K562 (cell line): ENCODE results near the gene SLC7A10. TPM values are rescaled to one million over a fixed set of nuclear protein-coding genes. Genes with fewer than 3 reads are reported as not detected.

Source experiments
- ATAC-seq: fragments of 200-7000 bp; cut with Tn5 transposase; 3 replicates; pipeline ENCODE4 v1.9.1; 2020; ENCODE audit warnings: moderate library complexity
- BruUV-seq: library from RNA; stranded (reverse); fragments of 400-500 nt; replicated peaks from 2 replicates; lab custom pipeline; 2021; lab: Mats Ljungman, UMichigan
- CTCF ChIA-PET: fragments of 300-600 bp; formaldehyde crosslinking; extraction: SDS; loops from one replicate; lab custom pipeline; 2021; ENCODE audit warnings: low intra/inter-chr PET ratio; lab: Yijun Ruan, JAX
- POLR2A ChIA-PET: fragments of 300-600, 350-650 bp; sonication (Branson Sonifier 250); formaldehyde crosslinking; extraction: SDS; loops from one replicate; lab custom pipeline; 2021; ENCODE audit warnings: antibody characterized with exemption, inconsistent platforms; lab: Yijun Ruan, JAX
- DNase-seq, 4 experiments: peaks; one replicate each; pipeline versions ENCODE4 v3.0.0 to v3.0.0-alpha.2; 2011 to 2018; ENCODE audit warnings: low spot score in 3 of 4, mixed read lengths in 3 of 4; ENCODE audit errors: extremely low read depth in 1 of 4
- FAIRE-seq: peaks from 2 replicates; lab custom pipeline; 2011; peaks lifted over from hg19 to GRCh38; lab: Jason Lieb, UNC
- H2AFZ ChIP-seq: 2 replicates; pipeline ENCODE4 v1.6.0; 2011; ENCODE audit warnings: low read depth, low read length, control low read depth, inconsistent platforms
- H3K27ac ChIP-seq: fragments of 200-600 bp; 3 replicates; pipeline ENCODE4 v1.8.0; 2011; ENCODE audit warnings: low read depth, mild to moderate bottlenecking, control low read depth, inconsistent platforms, low read length, moderate library complexity, mixed read lengths; ENCODE audit errors: extremely low read depth
- H3K27me3 ChIP-seq, 2 experiments: fragments of 300-600 bp in 1 of 2; 2 replicates in 1 of 2; 3 replicates in 1 of 2; pipeline versions ENCODE4 v1.6.0 to v1.8.0; 2011; ENCODE audit warnings: inconsistent platforms in 2 of 2, low read length in 2 of 2, mild to moderate bottlenecking in 1 of 2, mixed read lengths in 1 of 2, moderate library complexity in 1 of 2; ENCODE audit not compliant: control insufficient read depth in 2 of 2, insufficient read depth in 2 of 2
- H3K36me3 ChIP-seq: fragments of 300-600 bp; 3 replicates; pipeline ENCODE4 v1.8.0; 2011; ENCODE audit warnings: mild to moderate bottlenecking, low read length, inconsistent platforms; ENCODE audit not compliant: control insufficient read depth, insufficient read depth
- H3K4me1 ChIP-seq, 2 experiments: fragments of 200-600 bp in 1 of 2; replicated peaks in 1 of 2; 2 replicates in 1 of 2; 3 replicates in 1 of 2; pipeline versions ENCODE4 v1.5.1 to v1.8.0; 2011; ENCODE audit warnings: inconsistent platforms in 2 of 2, low read length in 2 of 2, mild to moderate bottlenecking in 1 of 2, mixed read lengths in 1 of 2, moderate library complexity in 1 of 2; ENCODE audit not compliant: control insufficient read depth in 2 of 2, insufficient read depth in 2 of 2
- H3K4me2 ChIP-seq: 2 replicates; pipeline ENCODE4 v1.6.1; 2011; ENCODE audit warnings: low read length, control low read depth, inconsistent platforms, mixed read lengths; ENCODE audit not compliant: insufficient read depth
- H3K4me3 ChIP-seq: fragments of 200-600 bp; sonication (generic), shearing (Covaris generic); 2 replicates; pipeline ENCODE4 v1.5.1; 2016; ENCODE audit warnings: control low read depth, inconsistent platforms
- H3K79me2 ChIP-seq: fragments of 200-600 bp; 3 replicates; pipeline ENCODE4 v1.8.0; 2011; ENCODE audit warnings: low read length, inconsistent platforms; ENCODE audit not compliant: control insufficient read depth, insufficient read depth
- H3K9ac ChIP-seq, 2 experiments: 2 replicates each; pipeline versions ENCODE4 v1.6.0 to v1.6.1; 2011; ENCODE audit warnings: low read depth in 2 of 2, low read length in 2 of 2, control low read depth in 1 of 2, inconsistent platforms in 1 of 2, mild to moderate bottlenecking in 1 of 2, mixed read lengths in 1 of 2; ENCODE audit not compliant: insufficient read depth in 1 of 2
- H3K9me1 ChIP-seq: one replicate; pipeline ENCODE4 v1.6.0; 2011; ENCODE audit warnings: inconsistent platforms, mild to moderate bottlenecking, low read length, moderate library complexity; ENCODE audit not compliant: control insufficient read depth, insufficient read depth
- H3K9me3 ChIP-seq: replicated peaks from 2 replicates; pipeline ENCODE4 v1.5.1; 2011; ENCODE audit warnings: low read depth, low read length, inconsistent platforms; ENCODE audit not compliant: control insufficient read depth, insufficient read depth
- H4K20me1 ChIP-seq: replicated peaks from 2 replicates; pipeline ENCODE4 v1.6.1; 2011; ENCODE audit warnings: low read length, inconsistent platforms, mixed read lengths; ENCODE audit not compliant: control insufficient read depth, insufficient read depth
- CCNT2 ChIP-seq: IDR thresholded peaks from 2 replicates; pipeline ENCODE4 v1.6.1; 2011; ENCODE audit warnings: borderline replicate concordance, low read depth, mild to moderate bottlenecking, moderate library complexity, mixed read lengths, low read length; ENCODE audit not compliant: insufficient read length; ENCODE audit errors: extremely low read depth
- ELF4 ChIP-seq: fragments of 450-650 bp; formaldehyde crosslinking; IDR thresholded peaks from 2 replicates; pipeline ENCODE4 v1.4.0; 2022; ENCODE audit warnings: missing genetic modification characterization
- FOSL1 ChIP-seq: fragments of 200-800 bp; sonication (Bioruptor generic); conservative IDR thresholded peaks from 2 replicates; pipeline ENCODE4 v1.6.1; 2016; ENCODE audit warnings: missing genetic modification characterization, missing compliant biosample characterization
- MEIS2 ChIP-seq: fragments of 450-650 bp; IDR thresholded peaks from 2 replicates; pipeline ENCODE4 v1.6.1; 2014; ENCODE audit warnings: mild to moderate bottlenecking; ENCODE audit not compliant: partially characterized antibody
- NELFE ChIP-seq: IDR thresholded peaks from 2 replicates; pipeline ENCODE4 v1.6.1; 2011; ENCODE audit warnings: mild to moderate bottlenecking; ENCODE audit not compliant: insufficient read depth, insufficient read length
- RBM34 ChIP-seq: fragments of 200-400 bp; formaldehyde crosslinking; IDR thresholded peaks from 2 replicates; pipeline ENCODE4 v1.6.1; 2018; ENCODE audit warnings: low read length, borderline replicate concordance; ENCODE audit not compliant: insufficient read depth
- TBP ChIP-seq: optimal IDR thresholded peaks from 2 replicates; pipeline ENCODE3; 2011; ENCODE audit warnings: low read depth, low read length, improper control_type of control experiment
- ZNF212 ChIP-seq: fragments of 450-650 bp; formaldehyde crosslinking; IDR thresholded peaks from 2 replicates; pipeline ENCODE4 v1.4.0; 2020; ENCODE audit warnings: mild to moderate bottlenecking
- ZNF24 ChIP-seq: fragments of 450-650 bp; IDR thresholded peaks from 2 replicates; pipeline ENCODE4 v1.6.1; 2016
- WGBS: fragments of 100-300 bp; shearing (Covaris generic); methylation state at CpG from one replicate; pipeline ENCODE4 v1.1.6; 2016; ENCODE audit warnings: low coverage, mixed read lengths; ENCODE audit not compliant: insufficient coverage; ENCODE audit errors: missing lambda C conversion rate; 5-methylcytosine and 5-hydroxymethylcytosine counted together
- in situ Hi-C: fragments of 300-500 bp; cut with MboI; formaldehyde crosslinking; loops from 4 replicates; pipeline ENCODE4 v1.15.0; 2018; ENCODE audit warnings: inconsistent platforms, mixed read lengths
- intact Hi-C: fragments of 100-400 bp; cut with micrococcal nuclease; formaldehyde crosslinking; loops from 2 replicates; pipeline ENCODE4 v1.14.2; 2022
- polyA plus RNA-seq, 8 experiments: library from polyadenylated mRNA; depleted of rRNA in 4 of 8; stranded (reverse) in 5 of 8; unstranded in 3 of 8; fragments of >200 nt; fragmentation: Nextera tagmentation in 2 of 8; fragmentation: Illumina TruSeq in 1 of 8; extraction: Ambion mirVana in 2 of 8; extraction: Trizol in 1 of 8; gene quantifications; 2 replicates each; pipeline versions ENCODE4 v1.2.1 to v1.2.3, GENCODE V29; 2011 to 2014; ENCODE audit warnings: inconsistent platforms in 1 of 8, missing spikeins in 1 of 8
- total RNA-seq, 7 experiments: library from RNA; depleted of rRNA in 6 of 7; stranded (reverse); fragments of >200 nt in 6 of 7; fragmentation: Illumina TruSeq in 2 of 7; extraction: Trizol in 2 of 7; gene quantifications; 2 replicates each; pipeline versions ENCODE4 v1.2.1 to v1.2.3, GENCODE V29; 2011 to 2021; ENCODE audit warnings: low replicate concordance in 1 of 7

The SLC7A10 gene
- total and polyA plus RNA-seq, 9 of the 15 experiments (the other 6 are each of a cell fraction or from before 2014, with no cell fraction given) = 0.07 TPM; not detected in 8

GRCh38 chr19:33247441-33247819 lies 21.8 kb upstream of the SLC7A10 start:
- ATAC-seq = no peak
- peaks cover 7% of the 10 kb centered on the region; the same call in 1 of the 2 replicates for H3K9me3 ChIP-seq
- 13% methylated on average over 1 of the region's 1 CpG for WGBS
- no peak overlapping the region for H3K27ac ChIP-seq
- intact Hi-C loops (no loop called here), in situ Hi-C loops (no loop called here)
- no TSS peak for BruUV-seq
- DNase-seq = no peak
- peaks cover 0 to 10% of the 10 kb centered on the region in 2 experiments; a peak in 2 of 5 replicates for H3K4me1 ChIP-seq
- no peaks in the 10 kb centered on the region for H4K20me1 ChIP-seq
- H3K9ac ChIP-seq = no peak overlapping the region
- H2AFZ ChIP-seq = no peak overlapping the region
- TF ChIP-seq ZNF212 (CRISPR knock-in tag) = no peak
- no peak for TF ChIP-seq RBM34
- TF ChIP-seq MEIS2 = no peak
- no peak for TF ChIP-seq ZNF24
- no peak for TF ChIP-seq CCNT2
- no peak for TF ChIP-seq TBP
- TF ChIP-seq NELFE = no peak
- no peak for TF ChIP-seq ELF4 (CRISPR knock-in tag)
- no peak for TF ChIP-seq FOSL1 (tag)
- no peak for FAIRE-seq
- no peaks in the 10 kb centered on the region for H3K9me1 ChIP-seq
- H3K36me3 ChIP-seq = no peaks in the 10 kb centered on the region
- no peaks in the 10 kb centered on the region; a peak in 1 of 5 replicates for H3K27me3 ChIP-seq
- H3K79me2 ChIP-seq = no peaks in the 10 kb centered on the region
- ChIA-PET POLR2A (no interaction called here), CTCF (no interaction called here)
- H3K4me3 ChIP-seq = no peak overlapping the region
- no peak overlapping the region for H3K4me2 ChIP-seq
